GM19463 (cell line): ENCODE measurements around the gene D2HGDH.
"Not testable (repeated sequence)": the region's sequence is repeated elsewhere in the genome, so short reads cannot be mapped to it uniquely, and the experiment has no call there.

Source experiments
- ATAC-seq: cut with Tn5 transposase; IDR thresholded peaks from one replicate; pipeline ENCODE4 v1.9.1; 2021; ENCODE audit warnings: mild to moderate bottlenecking, moderate library complexity; ENCODE audit not compliant: unreplicated experiment

Gene D2HGDH

GRCh38 chr2:241788572-241788971, 54.1 kb downstream of the D2HGDH start:
- no peak for ATAC-seq

DNA sequence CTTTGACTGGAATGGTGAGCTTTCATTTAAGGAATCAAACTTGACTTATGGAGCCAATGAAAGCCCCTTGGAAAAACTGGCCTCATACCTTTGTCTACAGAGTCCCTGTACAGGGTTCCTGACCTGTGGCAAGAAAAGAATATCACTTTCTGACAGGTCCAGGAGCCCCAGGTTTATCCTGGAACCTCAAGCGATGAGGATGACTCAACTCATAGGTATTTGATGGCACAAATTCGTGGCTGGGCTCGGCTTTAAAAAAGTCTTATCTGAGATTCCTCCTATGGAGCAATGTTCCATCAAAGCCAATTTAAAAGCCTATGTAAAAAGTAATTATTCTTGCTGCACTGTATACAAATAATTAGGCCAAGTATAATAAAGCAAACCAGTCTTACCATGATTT, 57.0 kb downstream of the D2HGDH start:
- not testable (repeated sequence) for ATAC-seq

DNA sequence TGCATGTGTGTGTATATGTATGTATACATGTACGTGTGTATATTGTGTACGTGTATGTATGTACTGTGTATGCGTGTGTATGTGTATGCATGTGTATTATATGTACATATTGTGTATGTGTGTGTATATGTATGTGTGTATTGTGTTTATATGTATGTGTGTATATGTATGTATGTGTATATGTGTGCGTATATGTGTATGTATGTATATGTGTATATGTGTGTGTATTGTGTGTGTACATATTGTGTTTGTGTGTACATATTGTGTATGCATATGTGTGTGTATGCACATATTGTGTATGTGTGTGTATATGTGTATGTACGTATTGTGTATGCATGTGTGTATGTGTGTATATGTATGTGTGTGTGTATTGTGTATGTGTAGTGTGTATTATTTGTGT, 59.0 kb downstream of the D2HGDH start:
- ATAC-seq = no peak

DNA sequence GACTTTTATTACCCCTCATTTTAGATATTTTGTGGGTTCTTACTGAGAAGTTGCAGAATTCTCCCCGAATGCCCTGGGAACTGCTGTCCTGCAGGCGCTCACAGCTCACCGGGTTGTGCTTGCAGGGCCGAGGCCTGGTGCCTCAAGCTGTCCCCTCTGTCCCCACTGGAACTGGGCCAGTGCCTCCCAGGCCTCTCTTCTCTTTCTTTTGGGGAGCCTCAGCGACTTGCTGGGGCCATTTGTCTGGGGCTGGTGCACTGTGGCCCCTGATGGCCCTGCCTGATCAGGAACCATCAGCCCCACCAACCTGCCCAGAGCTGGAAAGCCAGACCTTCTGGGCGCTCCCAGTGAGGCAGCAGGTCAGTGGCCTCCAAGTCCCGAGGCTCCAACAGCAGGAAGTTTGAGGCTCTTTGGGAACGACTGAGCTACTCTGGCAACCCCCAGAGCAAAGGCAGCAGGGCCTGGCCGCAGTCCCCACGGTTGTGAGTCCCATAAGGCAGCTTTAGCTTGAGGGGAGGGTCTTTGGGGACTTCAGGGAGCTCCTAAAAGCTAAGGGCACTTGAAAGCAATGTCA, 59.9 kb downstream of the D2HGDH start:
- ATAC-seq = no peak

DNA sequence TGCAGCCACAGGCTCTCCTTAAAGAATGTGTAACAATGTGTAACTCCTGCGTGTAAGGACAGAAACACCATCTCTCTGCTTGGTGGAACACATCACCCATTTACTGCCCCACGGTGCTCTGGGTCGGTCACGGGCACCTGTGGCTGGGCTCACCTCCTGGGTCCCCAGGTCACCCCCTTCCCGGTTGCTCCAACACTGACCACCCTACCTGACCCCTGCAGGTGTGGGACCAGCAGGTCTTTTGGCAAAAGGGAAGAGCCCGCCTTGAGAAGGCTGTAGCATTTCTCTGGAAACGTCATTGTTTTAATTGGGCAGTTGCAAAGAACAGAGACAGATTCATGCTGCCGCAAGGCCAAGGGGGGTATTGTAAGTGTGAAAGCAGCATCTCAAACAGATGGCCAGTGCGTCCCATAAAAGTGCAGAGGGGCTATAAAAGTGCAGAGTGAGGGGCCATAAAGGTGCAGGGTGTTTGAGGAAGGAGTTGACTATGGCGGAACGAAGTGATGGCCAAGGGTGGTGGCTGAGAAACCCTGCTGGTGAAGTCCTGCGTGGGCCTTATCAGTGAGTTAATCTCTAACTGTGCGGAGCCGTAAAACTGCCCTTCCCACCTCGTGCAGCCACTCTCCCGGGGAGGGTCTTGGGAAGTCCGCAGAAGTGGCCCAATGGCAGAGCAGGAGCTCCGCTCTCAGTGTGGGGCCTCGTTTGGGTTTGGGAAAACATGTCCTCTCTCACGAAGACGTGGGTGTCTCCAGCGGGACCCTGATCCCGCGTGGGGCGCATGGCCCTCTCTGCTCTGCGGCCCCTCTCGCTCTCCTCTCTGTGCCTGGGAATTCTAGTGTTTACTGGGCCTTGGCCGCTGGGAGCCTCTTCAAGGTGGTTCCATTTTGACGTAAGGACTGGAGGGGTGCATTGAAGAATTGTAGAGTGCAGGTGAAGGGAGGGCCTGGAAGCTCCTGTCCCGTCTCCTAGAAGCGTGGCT, 60.9 kb downstream of the D2HGDH start:
- ATAC-seq = no peak

GRCh38 chr2:241796209-241796608, 61.8 kb downstream of the D2HGDH start:
- ATAC-seq = no peak

- no peak for ATAC-seq
Measured at GRCh38 chr2:241796610-241797138, 62.2 kb downstream of the D2HGDH start.

DNA sequence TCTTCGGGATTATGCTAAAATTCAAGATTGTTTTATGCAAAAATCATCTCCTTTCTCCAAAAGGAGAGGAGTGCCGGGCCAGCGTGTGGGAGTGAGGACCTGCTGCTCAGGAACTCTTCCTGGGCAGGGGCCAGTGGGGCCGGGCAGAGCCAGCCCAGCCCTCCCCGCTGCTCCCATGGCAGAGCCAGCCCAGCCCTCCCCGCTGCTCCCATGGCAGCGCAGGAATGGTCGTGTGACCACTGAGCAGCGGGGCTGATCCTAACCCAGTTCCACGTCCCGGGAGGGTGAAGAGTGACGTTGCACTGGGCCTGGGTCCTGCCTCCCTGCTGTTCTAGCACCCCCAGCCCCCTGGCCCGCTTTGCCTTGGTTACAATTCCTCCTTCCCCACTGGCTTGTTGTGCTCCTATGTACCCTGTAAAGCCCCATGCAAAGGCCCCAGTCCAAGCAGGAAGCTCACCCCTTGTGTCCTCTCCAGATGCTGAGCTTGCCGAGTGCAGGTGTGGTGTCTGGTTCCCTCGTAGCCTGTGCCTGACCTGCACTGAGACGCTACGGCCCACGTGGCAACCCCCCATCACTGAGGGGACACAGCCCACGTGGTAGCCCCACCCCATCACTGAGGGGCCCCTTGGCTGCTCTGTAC, 63.1 kb downstream of the D2HGDH start:
- no peak for ATAC-seq

DNA sequence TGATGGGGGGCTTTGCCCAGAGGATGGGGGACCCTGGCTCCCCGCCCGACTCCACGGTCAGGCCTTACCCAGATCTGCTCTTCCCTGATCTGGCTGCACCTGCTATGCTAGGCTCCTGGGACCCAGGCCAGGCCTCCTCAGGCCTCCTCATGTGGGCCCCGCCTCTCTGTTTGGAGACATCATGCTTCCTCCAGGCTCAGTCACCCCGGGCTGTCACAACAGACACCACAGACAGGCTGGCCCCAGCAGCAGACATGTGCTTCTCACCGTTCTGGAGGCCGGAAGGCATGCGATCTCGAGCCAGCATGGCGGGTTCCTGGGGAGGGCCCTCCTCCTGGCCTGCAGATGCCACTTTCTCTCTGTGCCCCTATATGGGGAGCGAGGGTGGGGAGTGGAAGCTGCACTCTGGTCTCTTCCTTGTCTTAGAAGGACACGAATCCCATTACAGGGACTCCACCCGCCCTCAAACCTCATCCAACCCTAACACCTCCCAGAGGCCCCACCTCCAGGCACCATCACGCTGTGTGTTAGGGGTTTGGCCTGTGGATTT, 63.7 kb downstream of the D2HGDH start:
- ATAC-seq = no peak

DNA sequence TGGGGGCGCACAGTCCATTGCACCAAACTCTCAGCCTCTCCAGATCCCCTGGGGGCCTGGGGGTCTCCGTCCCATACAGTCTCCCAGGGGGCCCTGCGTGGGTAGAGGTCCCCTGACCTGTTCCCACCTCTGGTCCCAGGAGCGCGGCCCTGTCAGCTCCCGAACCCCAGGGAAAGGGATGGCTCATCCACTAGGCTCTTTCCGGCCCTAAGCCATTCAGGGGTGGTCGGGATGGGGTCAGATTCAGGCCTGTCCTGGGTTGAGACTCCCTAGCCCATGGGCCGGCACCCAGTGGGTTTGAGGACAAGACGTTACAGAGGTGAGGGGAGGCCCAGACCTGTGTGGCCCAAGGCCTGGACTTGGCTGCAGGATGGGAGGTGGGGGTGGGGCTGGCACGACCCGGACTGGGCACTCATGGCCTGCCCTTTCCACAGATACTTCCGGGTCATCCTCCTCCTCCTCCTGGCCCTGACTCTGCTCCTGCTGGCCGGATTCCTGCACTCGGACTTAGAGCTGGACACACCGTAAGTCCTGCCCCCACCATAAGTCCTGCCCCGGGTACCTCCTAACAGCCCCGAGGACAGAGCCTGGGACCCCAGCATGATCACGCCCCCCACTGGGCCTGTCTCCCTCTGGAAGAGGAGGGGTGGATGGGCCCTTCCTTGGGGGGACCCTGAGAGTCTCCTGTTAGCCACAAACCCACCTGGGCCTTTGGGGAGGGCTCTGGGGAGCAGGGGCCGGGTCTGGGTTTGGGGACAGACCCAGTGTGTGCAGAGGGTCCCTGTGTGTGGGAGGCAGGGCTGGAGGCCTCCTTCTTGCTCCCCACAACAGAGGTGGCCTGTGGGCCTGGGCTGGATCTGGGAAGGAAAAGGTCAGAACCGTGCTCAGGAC, 64.4 kb downstream of the D2HGDH start:
- no peak for ATAC-seq

GRCh38 chr2:241799522-241800197, 65.2 kb downstream of the D2HGDH start:
- ATAC-seq = no peak

GRCh38 chr2:241800198-241800903, 65.9 kb downstream of the D2HGDH start:
- not testable (repeated sequence) for ATAC-seq

DNA sequence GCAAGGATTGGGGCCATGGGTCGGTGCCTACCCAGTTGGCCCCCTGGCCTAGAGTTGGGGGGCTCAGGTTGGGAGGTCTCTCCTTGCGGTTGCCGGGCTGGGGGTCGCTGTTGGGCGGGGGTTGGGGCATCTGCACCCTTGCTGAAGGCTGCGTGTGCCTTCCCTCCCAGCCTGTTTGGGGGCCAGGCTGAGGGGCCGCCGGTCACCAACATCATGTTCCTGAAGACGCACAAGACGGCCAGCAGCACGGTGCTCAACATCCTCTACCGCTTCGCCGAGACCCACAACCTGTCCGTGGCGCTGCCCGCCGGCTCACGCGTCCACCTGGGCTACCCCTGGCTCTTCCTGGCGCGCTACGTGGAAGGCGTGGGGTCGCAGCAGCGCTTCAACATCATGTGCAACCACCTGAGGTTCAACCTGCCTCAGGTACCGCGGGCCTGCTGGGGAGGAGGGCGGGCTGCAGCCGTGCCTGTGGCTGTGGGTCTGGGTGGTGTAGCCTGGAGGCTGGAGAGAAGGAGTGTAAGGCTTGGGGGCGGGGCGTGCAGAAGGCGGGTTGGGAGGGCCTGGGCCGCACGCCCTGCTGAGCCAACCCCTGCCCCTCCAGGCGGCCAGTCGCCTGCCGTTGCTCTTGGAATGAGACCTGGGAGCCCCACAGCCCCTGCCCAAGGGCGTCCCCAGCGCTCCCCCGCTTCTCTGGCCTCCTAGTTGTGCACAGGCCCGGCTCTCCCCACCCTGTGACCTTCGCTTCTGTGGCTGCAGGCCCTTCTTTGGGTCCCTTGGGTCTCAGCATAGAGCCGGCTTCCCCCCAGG, 67.4 kb downstream of the D2HGDH start:
- no peak for ATAC-seq

- peak; percentile 3 for ATAC-seq
Measured at GRCh38 chr2:241802421-241803318, 68.2 kb downstream of the D2HGDH start.

DNA sequence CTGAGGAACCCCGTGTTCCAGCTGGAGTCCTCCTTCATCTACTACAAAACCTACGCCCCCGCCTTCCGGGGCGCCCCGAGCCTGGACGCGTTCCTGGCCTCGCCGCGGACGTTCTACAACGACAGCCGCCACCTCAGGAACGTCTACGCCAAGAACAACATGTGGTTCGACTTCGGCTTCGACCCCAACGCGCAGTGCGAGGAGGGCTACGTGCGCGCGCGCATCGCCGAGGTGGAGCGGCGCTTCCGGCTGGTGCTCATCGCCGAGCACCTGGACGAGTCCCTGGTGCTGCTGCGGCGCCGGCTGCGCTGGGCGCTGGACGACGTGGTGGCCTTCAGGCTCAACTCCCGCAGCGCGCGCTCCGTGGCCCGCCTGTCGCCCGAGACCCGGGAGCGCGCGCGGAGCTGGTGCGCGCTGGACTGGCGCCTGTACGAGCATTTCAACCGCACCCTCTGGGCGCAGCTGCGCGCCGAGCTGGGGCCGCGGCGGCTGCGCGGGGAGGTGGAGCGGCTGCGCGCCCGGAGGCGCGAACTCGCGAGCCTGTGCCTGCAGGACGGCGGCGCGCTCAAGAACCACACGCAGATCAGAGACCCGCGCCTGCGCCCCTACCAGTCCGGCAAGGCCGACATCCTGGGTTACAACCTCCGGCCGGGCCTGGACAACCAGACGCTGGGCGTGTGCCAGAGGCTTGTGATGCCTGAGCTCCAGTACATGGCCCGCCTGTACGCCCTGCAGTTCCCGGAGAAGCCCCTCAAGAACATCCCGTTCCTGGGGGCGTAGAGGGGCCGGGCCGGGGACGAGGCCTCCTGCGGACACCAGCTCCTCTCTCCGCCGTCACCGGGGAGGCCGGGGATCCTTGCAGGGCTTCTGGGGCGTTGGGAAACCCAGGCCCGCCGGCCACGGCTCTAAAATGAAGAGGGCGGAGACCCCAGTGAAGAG, 69.2 kb downstream of the D2HGDH start:
- peak; percentile 50 for ATAC-seq
